ENCODE data around the gene GPR156. TPM values are rescaled to one million over a fixed set of nuclear protein-coding genes. Genes with fewer than 3 reads are reported as not detected.

The GPR156 gene
- total RNA-seq, 2 donors from 2014 or later = 0.71 to 3.1 TPM

DNA sequence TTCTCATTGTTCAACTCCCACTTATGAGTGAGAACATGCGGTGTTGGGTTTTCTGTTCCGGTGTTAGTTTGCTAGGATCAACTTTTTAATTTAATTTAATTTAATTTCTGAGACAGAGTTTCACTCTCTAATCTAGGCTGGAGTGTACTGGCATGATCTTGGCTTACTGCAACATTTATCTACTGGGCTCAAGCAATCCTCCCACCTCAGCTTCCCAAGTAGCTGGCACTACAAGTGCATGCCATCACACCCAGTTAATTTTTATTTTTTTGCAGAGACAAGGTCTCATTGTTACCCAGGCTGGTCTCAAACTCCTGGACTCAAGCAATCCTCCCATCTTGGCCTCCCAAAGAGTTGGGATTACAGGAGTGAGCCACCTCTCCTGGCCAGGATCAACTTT, 82.7 kb downstream of the GPR156 start:
- DNase-seq (ENCODE audit: low spot score) = no peak
- intact Hi-C loops (cut with DNase I) = no loop called here

DNA sequence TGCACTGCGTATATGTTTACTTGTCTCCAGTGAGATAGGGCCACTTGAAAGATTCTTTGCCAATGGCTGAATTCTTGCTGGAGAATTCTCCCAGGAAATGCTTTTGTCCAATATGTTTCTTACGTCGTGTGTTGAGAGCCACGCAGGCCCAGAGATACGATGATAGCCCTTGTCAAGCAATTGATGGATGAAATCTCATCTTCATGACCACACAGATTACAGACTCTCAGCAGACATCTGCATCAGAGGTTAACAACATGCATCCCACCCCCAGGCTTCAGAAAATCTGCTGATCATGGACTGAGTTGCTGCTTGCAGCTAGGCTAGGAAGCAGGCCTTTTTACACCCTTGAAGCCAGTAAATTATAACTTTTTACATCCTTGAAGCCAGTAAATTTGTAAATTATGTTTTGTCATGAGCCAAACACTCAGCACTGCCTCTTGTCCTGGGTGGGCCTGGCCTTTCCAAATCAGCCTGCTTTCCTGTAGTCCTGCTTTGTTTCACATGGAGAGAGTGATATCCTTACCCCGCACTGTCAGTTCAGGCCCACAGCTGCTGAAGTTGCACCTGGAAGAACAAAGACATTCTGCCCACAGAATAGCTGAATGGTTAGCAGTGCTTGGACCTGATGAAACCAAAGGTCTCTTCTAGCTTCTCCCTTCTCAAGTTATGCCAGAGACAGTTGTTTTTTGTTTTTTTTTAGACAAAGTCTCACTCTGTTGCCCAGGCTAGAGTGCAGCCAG, 84.4 kb downstream of the GPR156 start:
- intact Hi-C loops (cut with DNase I) = no loop called here
- DNase-seq (ENCODE audit: low spot score) = no peak

DNA sequence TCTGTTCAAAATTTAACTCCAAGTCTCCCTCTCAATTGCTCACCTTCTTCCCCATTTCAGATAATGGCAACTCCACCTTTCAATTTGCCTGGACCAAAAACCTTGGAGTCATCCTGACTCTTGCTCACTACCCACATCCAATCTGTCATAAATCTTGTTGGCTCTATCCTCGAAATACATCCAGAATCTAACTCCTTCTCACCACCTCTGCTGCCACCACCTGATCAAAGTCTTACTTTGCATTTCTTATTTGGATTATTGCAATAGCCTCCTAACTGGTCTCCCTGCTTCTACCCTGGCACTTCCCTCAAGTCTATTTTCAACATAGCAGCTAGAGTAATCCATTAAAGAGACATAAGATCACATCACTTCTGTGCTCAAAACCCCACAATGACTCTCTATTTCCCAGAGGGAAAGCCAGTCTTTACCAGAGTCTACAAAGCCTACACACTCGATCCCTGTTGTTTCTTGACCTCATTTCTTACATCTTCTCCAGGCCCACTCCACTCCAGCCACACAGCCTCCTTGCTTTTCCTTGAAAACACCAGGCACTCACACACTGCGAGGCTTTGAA, 86.6 kb downstream of the GPR156 start:
- DNase-seq (ENCODE audit: low spot score) = no peak
- intact Hi-C loops (cut with DNase I) = no loop called here

DNA sequence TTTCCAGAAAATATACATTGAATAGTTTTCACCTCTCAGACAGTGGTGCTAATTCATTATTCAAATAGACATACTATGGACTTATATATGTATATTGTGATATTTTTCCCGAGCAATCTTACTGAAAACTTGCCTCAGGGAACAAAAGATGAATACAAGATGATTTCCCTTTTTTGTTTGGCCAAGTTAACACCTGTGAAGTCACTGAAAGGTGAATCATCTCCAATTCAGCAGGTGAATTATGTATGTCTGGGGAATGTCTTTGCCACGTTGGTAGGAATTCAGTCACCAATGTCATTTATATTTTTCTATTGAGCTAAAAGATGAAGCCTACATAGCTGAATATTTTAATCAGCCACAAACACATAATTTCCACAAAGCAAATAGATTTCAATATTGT, 88.2 kb downstream of the GPR156 start:
- intact Hi-C loops (cut with DNase I) = no loop called here
- no peak for DNase-seq (ENCODE audit: low spot score)

DNA sequence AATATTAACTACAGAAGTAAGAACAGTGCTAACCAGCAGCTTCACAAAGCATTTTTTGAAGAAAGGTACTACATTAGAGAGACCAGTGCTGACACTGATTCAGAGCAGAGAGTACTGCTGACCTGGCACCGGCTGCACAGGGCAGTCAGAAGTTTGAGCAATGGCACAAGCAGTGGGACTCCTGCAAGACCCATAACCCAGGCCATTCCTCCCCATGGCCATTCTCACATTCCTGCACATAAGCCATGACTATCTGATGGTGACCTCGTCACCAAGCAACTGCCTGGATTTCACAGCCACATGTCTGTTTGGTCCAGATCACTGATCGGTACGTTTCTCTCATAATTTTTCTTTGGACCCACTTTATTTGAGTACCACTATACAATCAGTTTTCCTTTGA, 88.7 kb downstream of the GPR156 start:
- intact Hi-C loops (cut with DNase I) = no loop called here
- DNase-seq (ENCODE audit: low spot score) = no peak

DNA sequence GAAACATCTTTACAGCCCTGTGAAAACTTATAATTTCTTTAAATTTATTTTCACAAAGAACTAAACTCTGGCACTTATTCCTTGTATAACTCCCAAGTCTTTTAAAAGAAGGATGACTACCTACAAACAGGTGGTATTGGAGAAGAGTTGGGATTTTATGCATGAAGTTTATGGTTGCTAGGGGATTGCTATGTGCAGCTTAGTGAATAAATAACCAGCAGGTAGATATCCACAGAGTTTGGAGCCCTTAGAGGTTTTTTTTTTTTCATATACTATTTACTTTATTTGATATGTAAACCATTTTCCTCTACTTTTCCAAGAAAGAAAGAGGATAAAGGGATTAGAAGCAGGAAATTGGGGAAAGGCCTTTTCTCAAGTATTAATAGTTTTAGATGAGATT, 91.5 kb downstream of the GPR156 start:
- no peak for DNase-seq (ENCODE audit: low spot score)
- intact Hi-C loops (cut with DNase I) = no loop called here

DNA sequence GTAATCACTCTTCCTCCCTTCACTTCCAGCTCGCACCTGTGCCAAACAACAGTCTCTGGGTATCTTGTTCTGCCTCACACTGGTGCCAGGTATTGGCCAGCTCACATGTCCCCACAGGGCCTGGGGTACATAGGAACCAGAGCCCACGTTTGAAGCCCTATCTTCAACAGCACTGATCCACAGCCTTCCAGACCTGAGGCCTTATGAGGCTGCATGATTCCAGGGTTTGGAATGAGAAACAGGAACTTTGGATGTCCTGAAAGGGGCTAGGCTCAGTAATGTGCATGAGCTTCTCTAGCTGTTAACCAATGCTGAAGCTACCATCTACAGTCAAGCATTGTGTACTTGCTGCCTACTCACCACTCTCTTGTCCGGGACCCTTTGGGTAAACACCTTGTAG, 92.4 kb downstream of the GPR156 start:
- intact Hi-C loops (cut with DNase I) = no loop called here
- no peak for DNase-seq (ENCODE audit: low spot score)

DNA sequence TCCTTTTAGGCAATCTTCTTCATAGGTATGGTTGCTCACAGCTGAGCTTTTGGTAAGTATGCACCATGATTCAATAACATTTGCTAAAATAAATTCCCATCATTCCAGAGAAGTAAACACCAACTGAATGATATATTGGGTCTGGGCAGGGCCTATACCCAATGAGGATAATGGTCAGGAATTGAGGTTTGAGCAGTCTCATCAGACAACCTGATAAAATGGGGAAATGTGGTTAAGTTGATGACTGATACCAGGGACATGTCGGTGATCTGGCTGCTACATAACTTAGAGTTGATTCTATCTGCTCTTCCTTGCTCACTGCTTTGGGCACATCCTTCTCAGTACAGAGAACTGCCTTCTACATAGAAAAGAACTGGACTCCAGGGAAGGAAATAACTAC, 92.9 kb downstream of the GPR156 start:
- intact Hi-C loops (cut with DNase I) = no loop called here
- no peak for DNase-seq (ENCODE audit: low spot score)

GRCh38 chr3:120182613-120183511, 102.2 kb downstream of the GPR156 start:
- DNase-seq (ENCODE audit: low spot score) = no peak
- intact Hi-C loops (cut with DNase I) = loop anchor here in 1 of 2 donors (5.0 kb wide), 1 partner anchor 1036 kb away; the partner anchor contains the start of gene TEX55

- intact Hi-C loops (cut with DNase I) = loop anchor here in 1 of 2 donors (5.0 kb wide), 1 partner anchor 1034 kb away; the partner anchor contains the start of gene TEX55
- DNase-seq (ENCODE audit: low spot score) = no peak
Measured at GRCh38 chr3:120181632-120182031, 103.4 kb downstream of the GPR156 start.

- intact Hi-C loops (cut with DNase I) = loop anchor here in 1 of 2 donors (5.0 kb wide), 1 partner anchor 1034 kb away; the partner anchor contains the start of gene TEX55
- no peak for DNase-seq (ENCODE audit: low spot score)
Measured at GRCh38 chr3:120180731-120181412, 104.2 kb downstream of the GPR156 start.

- DNase-seq (ENCODE audit: low spot score) = no peak
- intact Hi-C loops (cut with DNase I) = no loop called here
Measured at GRCh38 chr3:120177707-120178306, 107.2 kb downstream of the GPR156 start.

GRCh38 chr3:120177151-120177550, 107.9 kb downstream of the GPR156 start:
- intact Hi-C loops (cut with DNase I) = no loop called here
- no peak for DNase-seq (ENCODE audit: low spot score)

DNA sequence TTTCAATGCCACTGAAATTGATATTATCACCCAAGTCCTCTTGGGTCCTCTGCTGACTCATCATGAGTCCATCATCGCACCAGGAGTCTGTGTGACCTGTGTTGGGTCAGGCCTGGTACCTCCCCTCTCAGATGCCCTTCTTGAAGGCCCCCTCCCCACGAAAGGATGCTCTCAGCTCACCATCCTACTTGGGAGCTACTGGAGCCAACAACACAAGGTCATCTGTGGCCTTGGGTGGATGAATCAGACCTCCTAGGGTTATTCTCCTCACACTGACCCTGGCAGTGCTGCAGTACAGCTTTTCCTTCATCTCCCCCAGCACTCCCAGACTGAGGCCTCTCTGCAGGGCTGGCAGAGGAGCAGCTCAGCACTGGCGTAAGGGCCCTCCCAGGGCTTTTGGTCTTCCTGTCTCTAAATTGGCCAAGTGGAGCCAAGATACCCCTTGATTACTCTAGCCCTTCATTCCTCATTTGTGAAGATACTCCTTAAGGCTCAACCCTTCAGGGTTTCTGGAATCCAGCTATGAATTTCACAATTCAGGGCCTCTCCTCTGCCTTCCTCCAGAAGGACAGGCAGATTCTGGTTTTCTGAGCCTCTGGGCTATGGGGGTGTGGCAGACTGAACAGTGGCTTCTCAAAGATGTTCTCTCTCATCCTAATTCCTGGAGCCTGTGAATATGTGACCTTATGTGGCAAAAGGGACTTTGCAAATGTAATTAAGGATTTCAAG, 110.0 kb downstream of the GPR156 start:
- intact Hi-C loops (cut with DNase I) = no loop called here
- DNase-seq (ENCODE audit: low spot score) = no peak

DNA sequence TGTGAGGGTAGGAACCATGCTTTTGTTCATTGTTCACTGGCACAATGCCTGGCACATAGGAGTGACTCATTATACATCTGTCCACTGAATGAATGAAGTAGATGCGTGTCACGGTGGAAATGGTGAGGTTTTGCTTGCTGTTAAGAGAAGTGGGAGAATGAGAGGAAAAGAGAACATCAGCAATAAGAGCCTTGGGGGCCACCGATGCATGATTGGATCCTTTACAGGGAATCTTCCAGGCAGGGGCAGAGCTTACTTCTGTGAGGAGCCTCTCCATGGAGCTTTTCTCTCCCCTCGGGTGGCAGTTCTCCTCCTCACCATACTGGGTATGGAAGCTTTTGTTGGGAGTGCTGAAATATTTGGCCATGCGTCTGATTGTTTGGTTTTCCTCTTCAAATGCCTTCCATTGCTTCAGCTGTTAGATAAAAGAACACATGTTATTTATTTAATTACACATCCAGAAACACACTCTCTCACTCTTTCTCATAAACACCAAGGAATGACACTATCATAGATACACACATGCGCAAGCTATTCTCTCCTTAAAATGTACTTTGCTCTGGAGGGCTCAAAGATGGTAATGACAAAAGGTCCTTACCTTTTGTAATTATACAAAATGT, 111.9 kb downstream of the GPR156 start:
- intact Hi-C loops (cut with DNase I) = no loop called here
- DNase-seq (ENCODE audit: low spot score) = no peak

GRCh38 chr3:120172070-120172469, 113.0 kb downstream of the GPR156 start:
- DNase-seq (ENCODE audit: low spot score) = no peak
- intact Hi-C loops (cut with DNase I) = no loop called here

GRCh38 chr3:120171134-120171873, 113.7 kb downstream of the GPR156 start:
- no peak for DNase-seq (ENCODE audit: low spot score)
- intact Hi-C loops (cut with DNase I) = no loop called here
